Lower leg skin (tissue), 3 donors: ENCODE data around the gene ZIC4.

Experiments
- POLR2A ChIP-seq, 2 donors: fragments of 450-650 bp; IDR thresholded peaks; one replicate each; pipeline ENCODE4 v1.6.1; 2016 to 2017; ENCODE audit warnings: antibody characterized with exemption in 2 of 2, mild to moderate bottlenecking in 1 of 2, moderate library complexity in 1 of 2
- TF ChIP-seq, protein P1 (sequence below), 3 donors: fragments of 450-650 bp; IDR thresholded peaks; one replicate each; pipeline ENCODE4 v1.5.1; 2016; ENCODE audit warnings: antibody characterized with exemption in 3 of 3, mild to moderate bottlenecking in 3 of 3, moderate library complexity in 2 of 3

DNA sequence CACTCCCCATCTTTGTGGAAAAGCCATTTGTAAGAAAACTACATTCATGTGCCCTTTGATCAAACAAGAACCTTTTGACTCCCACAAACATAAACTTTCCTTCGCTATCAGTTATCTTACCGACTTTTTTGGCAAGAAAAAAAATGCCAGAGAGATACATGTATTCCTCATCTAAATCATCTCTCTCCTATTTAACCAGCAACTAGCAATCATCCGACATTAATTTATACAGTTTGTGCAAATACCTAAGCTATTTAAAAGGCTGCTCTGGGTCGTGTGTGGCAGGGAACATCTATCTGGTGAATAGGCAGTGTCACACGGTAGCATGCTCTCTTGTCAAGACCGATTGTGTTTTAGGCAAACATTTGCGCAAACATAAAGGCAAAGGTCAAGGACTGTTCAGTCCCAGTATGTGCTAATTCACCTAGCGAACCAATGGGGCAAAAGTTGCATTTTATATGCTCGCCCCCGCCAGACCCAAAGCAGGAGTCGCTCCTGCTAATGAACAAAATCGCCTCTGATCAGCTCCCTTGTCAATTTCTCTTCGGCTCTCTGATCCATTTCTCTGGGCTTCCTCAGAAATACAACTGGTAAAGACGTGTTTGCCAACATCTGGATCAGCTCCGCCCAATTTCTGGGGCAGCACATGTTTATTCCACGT is 37.7 kb downstream of the ZIC4 start:
- TF ChIP-seq, protein P1, sequence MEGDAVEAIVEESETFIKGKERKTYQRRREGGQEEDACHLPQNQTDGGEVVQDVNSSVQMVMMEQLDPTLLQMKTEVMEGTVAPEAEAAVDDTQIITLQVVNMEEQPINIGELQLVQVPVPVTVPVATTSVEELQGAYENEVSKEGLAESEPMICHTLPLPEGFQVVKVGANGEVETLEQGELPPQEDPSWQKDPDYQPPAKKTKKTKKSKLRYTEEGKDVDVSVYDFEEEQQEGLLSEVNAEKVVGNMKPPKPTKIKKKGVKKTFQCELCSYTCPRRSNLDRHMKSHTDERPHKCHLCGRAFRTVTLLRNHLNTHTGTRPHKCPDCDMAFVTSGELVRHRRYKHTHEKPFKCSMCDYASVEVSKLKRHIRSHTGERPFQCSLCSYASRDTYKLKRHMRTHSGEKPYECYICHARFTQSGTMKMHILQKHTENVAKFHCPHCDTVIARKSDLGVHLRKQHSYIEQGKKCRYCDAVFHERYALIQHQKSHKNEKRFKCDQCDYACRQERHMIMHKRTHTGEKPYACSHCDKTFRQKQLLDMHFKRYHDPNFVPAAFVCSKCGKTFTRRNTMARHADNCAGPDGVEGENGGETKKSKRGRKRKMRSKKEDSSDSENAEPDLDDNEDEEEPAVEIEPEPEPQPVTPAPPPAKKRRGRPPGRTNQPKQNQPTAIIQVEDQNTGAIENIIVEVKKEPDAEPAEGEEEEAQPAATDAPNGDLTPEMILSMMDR (IDR thresholded peaks at IDR 0.05), result no peak
- TF ChIP-seq POLR2A (IDR thresholded peaks at IDR 0.05), result no peak
